ENCODE measurements around the gene ZFAND2B.
A peak's percentile ranks its signal among the peaks of the same experiment; 100 is the strongest.

The ZFAND2B gene

DNA sequence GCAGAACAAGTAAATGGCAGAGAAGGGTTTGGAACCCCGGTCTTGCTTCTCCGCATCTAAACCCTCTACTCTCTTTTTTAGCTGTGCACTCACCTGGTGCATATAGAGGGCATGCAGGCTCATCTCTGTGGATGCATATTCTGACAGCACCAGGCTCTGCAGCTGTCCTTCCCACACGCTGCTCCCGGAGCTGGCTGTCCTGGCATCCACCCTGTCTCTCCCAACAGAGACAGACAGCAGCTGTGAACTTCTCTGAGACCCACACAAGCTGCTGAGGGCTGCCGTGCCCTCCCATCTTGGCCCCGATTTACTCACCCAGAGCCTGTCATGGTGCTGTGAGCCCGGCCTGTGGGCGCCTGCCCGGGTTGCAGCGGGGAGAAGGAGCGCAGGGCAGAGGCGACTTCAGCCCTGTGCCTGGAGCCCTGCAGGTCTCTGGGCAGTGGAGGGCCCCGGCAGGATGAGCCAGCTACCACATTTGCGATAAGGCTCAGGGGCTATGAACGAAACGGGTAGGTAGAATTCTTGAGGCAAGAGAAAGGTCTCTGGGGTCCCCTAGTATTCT, 15.5 kb downstream of the ZFAND2B start:
- peaks cover 50% of the 10 kb centered on the region for H3K36me3 ChIP-seq (ENCODE audit: control insufficient read depth, insufficient read depth, low read length)
- no peak overlapping the region for H3K9ac ChIP-seq (ENCODE audit: low read length)
- no peak overlapping the region for H3K4me3 ChIP-seq (ENCODE audit: low read length)
- H3K27me3 ChIP-seq (ENCODE audit: control insufficient read depth, insufficient read depth, low read length), result no peaks in the 10 kb centered on the region
- peaks cover 12% of the 10 kb centered on the region for H3K4me1 ChIP-seq (ENCODE audit: control insufficient read depth, insufficient read depth, low read length)
- no peak overlapping the region for H3K27ac ChIP-seq (ENCODE audit: low read depth, low read length)

- no peak overlapping the region for H3K27ac ChIP-seq (ENCODE audit: low read depth, low read length)
- H3K9ac ChIP-seq (ENCODE audit: low read length), result no peak overlapping the region
- H3K4me1 ChIP-seq (ENCODE audit: control insufficient read depth, insufficient read depth, low read length), result peaks cover 19% of the 10 kb centered on the region
- no peaks in the 10 kb centered on the region for H3K27me3 ChIP-seq (ENCODE audit: control insufficient read depth, insufficient read depth, low read length)
- peaks cover 50% of the 10 kb centered on the region for H3K36me3 ChIP-seq (ENCODE audit: control insufficient read depth, insufficient read depth, low read length)
- no peak overlapping the region for H3K4me3 ChIP-seq (ENCODE audit: low read length)
These were observed 17.4 kb downstream of the ZFAND2B start for GRCh38 chr2:219223831-219224610.

DNA sequence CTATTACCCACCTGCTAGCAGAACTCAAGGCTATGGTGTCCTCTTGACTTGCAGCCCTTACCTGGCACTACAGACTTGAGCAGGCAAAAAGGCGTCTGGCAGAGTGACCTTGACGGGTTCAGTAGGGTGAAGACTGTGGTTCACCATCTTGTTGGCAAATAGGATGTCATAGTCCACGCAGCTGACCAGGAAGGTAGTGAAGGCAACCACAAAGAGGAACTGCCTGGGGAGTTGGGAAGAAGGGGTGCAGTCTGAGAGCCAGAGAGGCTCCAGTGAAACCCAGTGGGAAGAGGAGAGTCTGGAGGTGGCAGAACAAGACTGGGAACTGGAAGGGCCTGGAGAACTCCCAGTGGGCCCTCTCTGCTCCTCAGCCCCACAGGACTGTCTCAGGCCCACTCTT, 18.8 kb downstream of the ZFAND2B start:
- Histone ChIP-seq H3K27ac (ENCODE audit: low read depth, low read length) (no peak overlapping the region), H3K9ac (ENCODE audit: low read length) (no peak overlapping the region), H3K27me3 (ENCODE audit: control insufficient read depth, insufficient read depth, low read length) (no peaks in the 10 kb centered on the region), H3K4me1 (ENCODE audit: control insufficient read depth, insufficient read depth, low read length) (peaks cover 12% of the 10 kb centered on the region), H3K4me3 (ENCODE audit: low read length) (no peak overlapping the region), H3K36me3 (ENCODE audit: control insufficient read depth, insufficient read depth, low read length) (peaks cover 46% of the 10 kb centered on the region)

DNA sequence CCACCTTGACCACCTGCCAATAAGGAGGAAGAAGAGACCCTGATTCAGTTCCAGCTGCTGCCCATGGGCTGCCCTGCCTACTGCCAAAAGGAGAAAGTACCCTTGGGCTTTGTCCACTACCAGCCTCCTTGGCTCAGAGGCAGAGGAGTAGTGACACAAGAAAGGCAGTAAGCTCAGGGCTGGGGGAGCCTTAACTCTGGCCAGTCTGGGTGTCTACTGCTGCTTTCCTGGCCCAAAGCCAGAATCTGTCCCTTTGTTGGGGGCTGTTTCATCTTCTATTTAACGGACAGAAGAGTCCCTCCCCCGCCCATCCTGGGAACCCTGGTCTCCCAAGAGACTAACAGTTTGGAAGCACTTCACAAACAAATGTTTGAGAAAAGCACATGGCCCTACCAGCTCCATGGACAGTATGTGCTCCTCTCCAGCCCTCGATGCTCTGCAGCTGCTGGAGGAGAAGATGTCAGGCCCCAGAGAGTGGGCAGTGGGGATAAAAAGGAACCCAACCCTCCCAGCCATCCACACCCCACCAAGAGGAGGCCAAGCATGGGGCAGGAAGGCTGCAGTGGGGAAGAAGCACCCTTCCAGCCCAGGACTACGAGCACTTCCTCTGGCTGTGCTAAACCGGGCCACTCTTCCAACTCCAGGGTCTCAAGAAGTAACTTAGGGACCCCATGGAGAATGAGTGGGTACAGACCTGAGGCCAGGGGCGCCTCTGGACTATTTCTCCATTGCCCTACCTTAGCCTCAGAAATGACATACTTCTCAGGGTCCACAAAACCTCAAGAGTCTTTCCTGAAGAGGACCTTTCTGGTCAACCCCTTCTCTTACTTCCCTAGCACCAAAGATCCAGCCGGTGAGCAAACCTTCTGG, 21.7 kb downstream of the ZFAND2B start:
- Histone ChIP-seq H3K9ac (ENCODE audit: low read length) (peak overlapping the region; percentile 98), H3K27ac (ENCODE audit: low read depth, low read length) (peak overlapping the region; percentile 94), H3K4me3 (ENCODE audit: low read length) (peak overlapping the region; percentile 90), H3K36me3 (ENCODE audit: control insufficient read depth, insufficient read depth, low read length) (peaks cover 37% of the 10 kb centered on the region), H3K4me1 (ENCODE audit: control insufficient read depth, insufficient read depth, low read length) (peaks cover 16% of the 10 kb centered on the region), H3K27me3 (ENCODE audit: control insufficient read depth, insufficient read depth, low read length) (no peaks in the 10 kb centered on the region)

- Histone ChIP-seq H3K36me3 (ENCODE audit: control insufficient read depth, insufficient read depth, low read length) (peaks cover 36% of the 10 kb centered on the region), H3K27ac (ENCODE audit: low read depth, low read length) (peak overlapping the region; percentile 94), H3K4me1 (ENCODE audit: control insufficient read depth, insufficient read depth, low read length) (peaks cover 16% of the 10 kb centered on the region), H3K4me3 (ENCODE audit: low read length) (peak overlapping the region; percentile 90), H3K9ac (ENCODE audit: low read length) (peak overlapping the region; percentile 98), H3K27me3 (ENCODE audit: control insufficient read depth, insufficient read depth, low read length) (no peaks in the 10 kb centered on the region)
These were observed 22.3 kb downstream of the ZFAND2B start for GRCh38 chr2:219228911-219229304.

GRCh38 chr2:219229305-219230058, 22.9 kb downstream of the ZFAND2B start, which contains the start of the genes ANKZF1 and ATG9A:
ANKZF1 (plus strand) TSS chr2:219229806; CDS start chr2:219230258, 452 bp downstream.
ATG9A (minus strand) TSS chr2:219229636; CDS start chr2:219228024, 1,612 bp downstream.
- Histone ChIP-seq H3K4me3 (ENCODE audit: low read length) (peak within 1 kb of the TSS; percentile 96), H3K27ac (ENCODE audit: low read depth, low read length) (peak within 1 kb of the TSS; percentile 94), H3K9ac (ENCODE audit: low read length) (peak within 1 kb of the TSS; percentile 98), H3K36me3 (ENCODE audit: control insufficient read depth, insufficient read depth, low read length) (peaks cover 35% of the 10 kb centered on the region), H3K4me1 (ENCODE audit: control insufficient read depth, insufficient read depth, low read length) (peaks cover 16% of the 10 kb centered on the region), H3K27me3 (ENCODE audit: control insufficient read depth, insufficient read depth, low read length) (no peaks in the 10 kb centered on the region)

GRCh38 chr2:219230059-219230540, 23.5 kb downstream of the ZFAND2B start:
- no peaks in the 10 kb centered on the region for H3K27me3 ChIP-seq (ENCODE audit: control insufficient read depth, insufficient read depth, low read length)
- peaks cover 16% of the 10 kb centered on the region for H3K4me1 ChIP-seq (ENCODE audit: control insufficient read depth, insufficient read depth, low read length)
- H3K36me3 ChIP-seq (ENCODE audit: control insufficient read depth, insufficient read depth, low read length), result peaks cover 33% of the 10 kb centered on the region
- H3K27ac ChIP-seq (ENCODE audit: low read depth, low read length), result peak overlapping the region; percentile 94
- peak overlapping the region; percentile 91 for H3K9ac ChIP-seq (ENCODE audit: low read length)
- H3K4me3 ChIP-seq (ENCODE audit: low read length), result peak overlapping the region; percentile 96

- Histone ChIP-seq H3K4me1 (ENCODE audit: control insufficient read depth, insufficient read depth, low read length) (peaks cover 6% of the 10 kb centered on the region), H3K4me3 (ENCODE audit: low read length) (no peak overlapping the region), H3K27ac (ENCODE audit: low read depth, low read length) (no peak overlapping the region), H3K27me3 (ENCODE audit: control insufficient read depth, insufficient read depth, low read length) (no peaks in the 10 kb centered on the region), H3K9ac (ENCODE audit: low read length) (no peak overlapping the region), H3K36me3 (ENCODE audit: control insufficient read depth, insufficient read depth, low read length) (peaks cover 52% of the 10 kb centered on the region)
These were observed 27.7 kb downstream of the ZFAND2B start for GRCh38 chr2:219234331-219234730.

DNA sequence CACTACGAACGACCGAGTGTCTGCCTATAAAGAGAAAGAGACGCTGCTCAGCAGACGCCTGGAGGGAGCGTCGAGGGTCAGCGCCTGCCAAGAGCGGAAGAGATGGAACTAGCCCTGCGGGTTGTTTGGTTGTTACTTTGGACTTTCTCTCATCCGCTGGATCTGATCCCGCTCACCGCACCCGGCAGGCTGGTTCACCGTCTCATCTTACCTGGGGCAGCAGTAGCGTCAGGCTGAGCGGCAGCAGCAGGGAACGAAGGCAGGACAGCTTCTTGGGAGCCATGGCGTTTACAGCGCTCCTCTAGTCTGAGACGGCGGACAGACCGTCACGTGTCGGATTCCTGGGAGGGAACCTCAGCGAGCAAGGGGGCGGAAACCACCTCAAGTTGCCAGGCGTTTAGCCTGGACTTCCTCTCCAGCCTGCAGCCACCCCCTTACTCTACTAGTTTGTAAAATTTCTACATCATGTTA, 36.7 kb downstream of the ZFAND2B start:
- H3K4me1 ChIP-seq (ENCODE audit: control insufficient read depth, insufficient read depth, low read length), result peaks cover 10% of the 10 kb centered on the region
- H3K27ac ChIP-seq (ENCODE audit: low read depth, low read length), result peak overlapping the region; percentile 3
- H3K9ac ChIP-seq (ENCODE audit: low read length), result no peak overlapping the region
- no peaks in the 10 kb centered on the region for H3K27me3 ChIP-seq (ENCODE audit: control insufficient read depth, insufficient read depth, low read length)
- H3K36me3 ChIP-seq (ENCODE audit: control insufficient read depth, insufficient read depth, low read length), result peaks cover under 1% of the 10 kb centered on the region
- peak overlapping the region; percentile 57 for H3K4me3 ChIP-seq (ENCODE audit: low read length)

- H3K27ac ChIP-seq (ENCODE audit: low read depth, low read length), result peak overlapping the region; percentile 94
- H3K9ac ChIP-seq (ENCODE audit: low read length), result peak overlapping the region; percentile 68
- H3K36me3 ChIP-seq (ENCODE audit: control insufficient read depth, insufficient read depth, low read length), result no peaks in the 10 kb centered on the region
- peaks cover 19% of the 10 kb centered on the region for H3K4me1 ChIP-seq (ENCODE audit: control insufficient read depth, insufficient read depth, low read length)
- H3K4me3 ChIP-seq (ENCODE audit: low read length), result peak overlapping the region; percentile 85
- no peaks in the 10 kb centered on the region for H3K27me3 ChIP-seq (ENCODE audit: control insufficient read depth, insufficient read depth, low read length)
These were observed 38.2 kb downstream of the ZFAND2B start for GRCh38 chr2:219244789-219245147.

DNA sequence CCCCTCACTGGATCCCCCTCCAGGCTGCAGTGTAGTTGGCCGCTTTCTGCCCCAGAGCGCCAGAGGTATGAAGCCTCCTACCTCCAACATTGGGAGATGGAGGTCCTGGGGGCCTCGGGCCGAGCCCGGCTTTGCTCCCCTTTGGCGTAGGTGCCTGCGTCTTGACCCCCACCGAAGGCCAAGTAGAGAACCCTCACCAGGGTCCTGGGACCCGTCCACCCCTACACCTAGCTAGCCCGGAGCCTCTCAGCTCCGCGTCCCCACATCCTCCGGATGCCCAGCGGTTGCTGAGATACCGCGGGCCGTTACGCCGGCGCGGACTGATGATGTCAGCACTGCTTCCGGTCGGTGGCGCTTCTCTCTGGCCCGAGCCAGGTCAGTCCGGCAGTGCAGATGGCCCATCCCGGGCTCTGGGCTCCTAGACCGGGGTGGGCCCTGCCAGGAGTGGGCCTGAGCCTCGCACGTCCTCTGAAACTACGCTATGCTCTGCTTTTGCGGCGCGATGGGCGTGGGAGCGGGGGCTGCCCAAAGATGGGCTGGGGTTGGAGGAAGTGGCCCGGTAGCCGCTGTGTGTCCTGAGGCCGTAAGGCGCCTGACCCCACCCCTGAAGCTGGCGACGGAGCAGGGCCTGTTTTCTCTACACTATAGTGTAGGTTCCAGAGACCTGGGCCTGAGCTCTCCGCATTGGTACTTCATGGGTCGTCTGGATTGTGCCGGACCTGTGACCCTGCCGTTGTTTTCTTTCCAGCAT, 38.7 kb downstream of the ZFAND2B start, which contains the start of the genes GLB1L and STK16:
TSS of gene GLB1L (minus strand) at position 297 of the 751 bp plus-strand sequence. CDS start 1,871 bp downstream, outside the sequence.
TSS of gene STK16 (plus strand) at position 332 of the 751 bp plus-strand sequence. CDS start 521 bp downstream, outside the sequence.
- Histone ChIP-seq H3K27ac (ENCODE audit: low read depth, low read length) (peak within 1 kb of the TSS; percentile 94), H3K4me1 (ENCODE audit: control insufficient read depth, insufficient read depth, low read length) (peaks cover 24% of the 10 kb centered on the region), H3K36me3 (ENCODE audit: control insufficient read depth, insufficient read depth, low read length) (peaks cover 3% of the 10 kb centered on the region), H3K9ac (ENCODE audit: low read length) (peak within 1 kb of the TSS; percentile 92), H3K4me3 (ENCODE audit: low read length) (peak within 1 kb of the TSS; percentile 85), H3K27me3 (ENCODE audit: control insufficient read depth, insufficient read depth, low read length) (no peaks in the 10 kb centered on the region)
